Stimulated activated CD4-positive, alpha-beta T cell treated with anti-CD3 and anti-CD28 coated beads, Interleukin-12 subunit alpha, Interleukin-12 subunit beta, amount 100 ng/mL, for 24 hours (primary cell): Measurements from ENCODE around the gene MRAP.
"Not testable (repeated sequence)": the region's sequence is repeated elsewhere in the genome, so short reads cannot be mapped to it uniquely, and the experiment has no call there.

Experiments
- DNase-seq, 2 experiments: peaks; one replicate each; pipeline ENCODE4 v3.0.0-alpha.2; 2020; ENCODE audit warnings: low read depth in 2 of 2

MRAP gene

DNA sequence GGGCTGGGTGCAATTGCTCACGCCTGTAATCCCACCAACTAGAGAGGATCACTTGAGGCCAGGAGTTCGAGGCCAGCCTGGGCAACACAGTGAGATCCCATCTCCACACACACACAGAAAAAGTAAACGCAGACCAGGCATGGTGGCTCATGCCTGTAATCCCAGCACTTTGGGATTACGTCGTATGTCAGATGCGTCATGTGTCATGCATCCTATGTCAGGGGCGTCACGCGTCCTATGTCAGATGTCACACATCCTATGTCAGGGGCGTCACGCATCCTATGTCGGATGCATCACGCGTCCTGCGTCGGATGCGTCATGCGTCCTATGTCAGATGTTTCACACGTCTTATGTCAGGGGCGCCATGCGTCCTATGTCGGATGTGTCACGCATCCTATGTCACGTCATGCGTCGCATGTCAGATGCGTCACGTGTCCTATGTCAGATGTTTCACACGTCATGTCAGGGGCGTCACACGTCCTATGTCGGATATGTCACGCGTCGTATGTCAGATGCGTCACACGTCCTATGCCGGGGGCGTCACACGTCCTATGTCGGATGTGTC is 1.5 kb downstream of the MRAP start:
- no peak for DNase-seq

DNA sequence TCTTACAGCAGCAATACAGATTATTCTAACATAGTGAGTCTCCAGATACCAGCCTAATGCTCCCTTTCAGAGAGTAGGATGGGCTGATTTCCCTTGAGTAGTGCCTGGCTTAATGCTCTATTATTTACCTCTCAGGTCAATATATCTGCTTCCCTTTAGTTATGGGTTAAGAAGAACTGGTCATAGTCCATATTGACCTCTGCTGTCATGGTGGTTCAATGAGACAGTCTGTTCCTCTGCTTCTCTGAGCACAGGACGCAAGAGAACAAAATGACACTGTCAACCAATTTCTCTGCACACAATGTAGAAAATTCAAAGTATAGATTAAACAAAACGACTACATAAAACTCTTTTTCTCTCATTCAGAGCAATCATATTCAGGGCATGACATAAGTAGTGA is 2.9 kb downstream of the MRAP start:
- DNase-seq = no peak

DNA sequence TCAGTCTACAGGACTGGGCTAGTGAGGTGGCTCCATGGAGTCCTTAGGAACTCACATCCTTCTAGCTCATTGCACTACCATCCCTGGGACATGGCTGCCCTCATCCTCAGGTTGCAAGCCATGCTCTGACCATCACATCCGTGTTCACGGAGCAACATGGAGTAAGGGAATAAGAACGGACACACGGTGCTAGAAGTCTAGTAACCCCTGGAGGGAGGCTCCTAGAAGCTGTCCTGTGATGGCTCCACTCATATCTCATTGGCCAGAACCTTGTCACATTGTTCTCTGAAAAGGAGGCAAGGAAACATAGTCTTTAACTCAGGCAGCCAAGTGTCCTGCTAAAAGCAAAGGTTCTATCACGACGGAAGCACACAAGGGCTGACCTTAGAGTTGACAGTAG is 3.9 kb downstream of the MRAP start:
- DNase-seq = no peak

DNA sequence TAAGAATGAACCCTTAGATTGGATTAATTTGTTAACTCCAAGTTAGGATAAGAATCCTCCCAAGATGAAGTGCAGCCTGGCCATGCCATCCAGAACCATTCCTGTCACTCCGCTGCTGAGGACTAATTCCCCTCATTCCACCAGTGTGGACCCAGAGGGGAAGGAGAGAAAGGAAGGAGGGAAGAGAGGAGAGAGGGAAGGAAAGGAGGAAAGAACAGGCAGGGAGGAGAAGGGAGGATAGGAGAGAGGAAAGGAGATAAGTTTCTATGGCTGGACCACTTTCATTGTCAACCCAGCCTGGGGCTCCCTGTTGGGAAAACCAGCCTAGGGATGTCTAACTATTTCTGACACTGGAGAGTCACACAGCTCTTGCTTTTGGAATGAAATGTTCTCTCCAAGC is 4.7 kb downstream of the MRAP start:
- DNase-seq = no peak

DNA sequence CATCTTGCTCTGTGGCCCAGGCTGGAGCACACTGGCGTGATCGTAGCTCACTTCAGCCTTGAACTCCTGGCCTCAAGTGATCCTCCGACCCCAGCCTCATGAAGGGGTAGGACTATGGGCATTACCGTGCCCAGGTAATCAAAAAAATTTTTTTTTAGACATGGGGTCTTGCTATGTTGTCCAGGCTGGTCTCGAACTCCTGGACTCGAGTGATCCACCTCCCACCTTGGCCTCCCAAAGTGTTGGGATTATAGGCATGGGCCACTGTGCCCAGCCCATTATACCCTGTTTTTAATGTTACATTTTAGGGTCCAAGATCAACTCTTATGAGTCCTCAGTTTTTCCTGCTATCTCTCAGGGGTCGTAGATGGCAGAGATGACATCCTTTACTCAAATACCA is 6.3 kb downstream of the MRAP start:
- no peak for DNase-seq

DNA sequence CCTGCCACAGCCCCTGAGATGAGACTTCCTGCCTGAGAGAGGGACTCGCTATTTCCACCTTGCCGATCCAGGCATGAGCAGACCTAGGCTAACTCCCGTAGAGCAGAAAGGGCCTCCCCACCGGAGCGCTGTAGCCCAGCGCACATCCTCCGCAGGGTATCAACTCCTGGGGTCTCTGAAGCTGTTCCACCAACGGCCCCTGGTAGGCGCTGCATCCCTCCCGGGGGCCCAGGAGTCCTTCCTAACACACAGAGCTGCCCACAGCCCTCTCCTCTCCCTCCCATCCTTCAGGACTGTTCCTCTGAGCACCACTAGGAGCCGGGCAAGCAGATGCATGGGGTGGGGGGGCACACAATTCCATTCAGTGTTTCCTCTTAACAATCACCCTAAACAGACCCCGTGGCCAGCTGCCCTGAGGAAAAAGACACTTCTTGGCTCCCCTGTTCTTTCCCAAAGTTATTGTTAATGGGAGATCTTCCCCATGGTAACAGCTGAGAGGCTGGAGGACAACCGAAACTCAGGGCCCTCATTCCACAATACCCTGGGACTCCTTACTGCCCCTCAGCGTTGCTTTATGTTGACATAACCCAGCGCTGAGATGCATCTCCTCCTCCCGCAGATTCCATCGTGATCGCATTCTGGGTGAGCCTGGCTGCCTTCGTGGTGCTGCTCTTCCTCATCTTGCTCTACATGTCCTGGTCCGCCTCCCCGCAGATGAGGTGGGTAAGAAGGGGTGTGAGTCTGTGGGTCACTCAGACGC is 7.5 kb downstream of the MRAP start:
- no peak for DNase-seq

DNA sequence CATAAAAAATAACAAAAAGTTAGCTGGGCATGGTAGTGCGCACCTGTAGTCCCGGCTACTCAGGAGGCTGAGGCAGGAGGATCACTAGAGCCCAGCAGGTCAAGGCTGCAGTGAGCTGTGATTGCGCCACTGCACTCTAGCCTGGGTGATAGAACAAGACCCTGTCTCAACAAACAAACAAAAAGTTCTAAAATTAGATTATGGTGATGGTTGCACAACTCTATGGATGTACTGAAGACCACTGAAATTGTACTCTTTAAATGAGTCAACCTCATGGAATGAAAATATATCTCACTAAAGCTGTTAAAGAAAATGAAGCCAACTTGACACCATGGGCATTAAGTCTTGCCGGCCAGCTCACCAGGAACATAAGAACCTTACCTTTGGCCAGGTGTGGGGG is 9.1 kb downstream of the MRAP start:
- no peak for DNase-seq

DNA sequence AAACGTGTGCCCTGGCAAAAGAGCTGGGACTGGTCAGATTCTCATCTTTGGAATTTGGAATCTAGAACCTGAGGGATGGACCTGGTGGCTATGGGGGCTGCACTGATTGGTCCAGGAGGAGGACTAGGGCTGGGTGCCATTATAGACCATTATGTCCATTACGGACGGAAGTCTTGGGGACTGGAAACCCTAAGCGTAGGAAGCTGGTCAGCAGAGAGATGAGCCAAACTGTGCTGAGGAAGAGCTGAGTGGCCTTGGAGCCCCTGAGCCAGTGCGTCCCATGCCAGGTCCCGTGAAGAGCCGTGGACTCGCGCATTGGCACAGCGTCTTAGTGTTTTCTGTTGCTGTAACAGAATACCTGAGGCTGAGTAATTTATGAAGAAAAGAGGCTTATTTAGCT is 10.0 kb downstream of the MRAP start:
- no peak for DNase-seq

DNA sequence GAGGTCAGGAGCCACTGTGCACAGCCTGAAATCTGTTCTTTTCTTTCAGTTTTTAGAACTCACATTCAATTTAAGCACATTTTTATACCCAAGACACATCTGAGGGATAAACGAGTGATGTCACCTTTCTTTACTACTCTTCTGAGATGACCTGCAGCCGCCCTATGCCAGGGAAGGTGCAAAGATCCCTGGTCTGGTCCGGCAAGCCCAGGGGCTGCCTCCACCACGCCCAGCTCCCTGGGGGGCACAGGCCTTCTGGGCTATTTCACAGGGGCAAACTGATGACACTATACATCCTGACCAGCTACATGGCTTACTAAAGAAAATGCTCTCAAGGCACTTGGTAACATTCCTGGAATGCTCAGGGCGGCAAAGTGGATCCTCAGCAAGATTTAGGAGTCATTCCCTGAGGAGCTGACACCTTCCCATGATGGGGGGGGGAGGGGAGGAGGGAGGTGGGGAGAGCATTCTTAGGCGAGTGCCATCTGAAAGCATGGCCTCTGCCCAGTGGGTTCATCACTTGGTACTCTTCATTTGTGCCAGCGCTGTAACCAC is 11.3 kb downstream of the MRAP start:
- no peak for DNase-seq

DNA sequence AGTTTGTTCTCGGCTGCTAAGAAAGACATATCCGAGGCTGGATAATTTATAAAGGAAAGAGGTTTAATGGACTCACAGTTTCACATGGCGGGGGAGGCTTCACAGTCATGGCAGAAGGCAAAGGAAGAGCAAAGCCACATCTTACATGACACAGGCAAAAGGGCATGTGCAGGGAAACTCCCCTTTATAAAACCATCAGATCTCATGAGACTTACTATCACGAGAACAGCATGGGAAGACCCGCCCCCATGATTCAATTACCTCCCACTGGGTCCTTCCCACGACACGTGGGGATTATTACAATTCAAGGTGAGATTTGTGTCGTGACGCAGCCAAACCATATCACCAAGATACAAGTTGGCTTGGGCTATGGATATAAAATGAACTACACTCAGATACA is 12.3 kb downstream of the MRAP start:
- not testable (repeated sequence) for DNase-seq

DNA sequence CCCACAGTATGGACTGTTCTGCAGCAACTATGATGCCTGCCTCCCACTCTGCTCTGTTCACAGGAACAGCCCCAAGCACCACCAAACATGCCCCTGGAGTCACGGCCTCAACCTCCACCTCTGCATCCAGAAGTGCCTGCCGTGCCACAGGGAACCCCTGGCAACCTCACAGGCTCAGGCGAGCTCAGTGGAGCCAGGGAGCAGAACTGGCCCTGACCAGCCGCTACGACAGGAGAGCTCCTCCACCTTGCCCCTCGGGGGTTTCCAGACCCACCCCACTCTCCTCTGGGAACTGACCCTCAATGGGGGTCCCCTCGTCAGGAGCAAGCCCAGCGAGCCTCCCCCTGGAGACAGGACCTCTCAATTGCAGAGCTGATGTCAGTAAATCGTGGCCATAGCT is 13.0 kb downstream of the MRAP start:
- DNase-seq = no peak

DNA sequence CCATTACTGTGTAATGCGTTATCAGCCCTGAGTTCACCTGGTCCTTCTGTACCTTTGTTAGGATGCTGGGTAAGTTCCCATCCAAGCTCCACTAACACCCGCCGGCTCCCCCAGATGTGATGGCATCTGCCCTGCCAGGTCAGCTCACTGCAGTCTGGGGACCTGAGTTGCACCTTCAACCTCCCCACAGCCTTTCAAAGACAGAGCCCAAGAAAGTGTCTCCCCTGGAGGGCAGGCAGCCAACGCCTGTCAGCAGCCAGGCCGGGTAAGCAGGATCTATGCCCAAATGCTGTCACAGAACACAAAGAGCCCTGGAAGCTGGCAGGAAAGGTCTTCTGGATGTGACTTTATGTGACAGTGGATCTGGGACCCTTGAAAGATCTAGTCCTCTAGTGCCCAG is 13.7 kb downstream of the MRAP start:
- DNase-seq = no peak

DNA sequence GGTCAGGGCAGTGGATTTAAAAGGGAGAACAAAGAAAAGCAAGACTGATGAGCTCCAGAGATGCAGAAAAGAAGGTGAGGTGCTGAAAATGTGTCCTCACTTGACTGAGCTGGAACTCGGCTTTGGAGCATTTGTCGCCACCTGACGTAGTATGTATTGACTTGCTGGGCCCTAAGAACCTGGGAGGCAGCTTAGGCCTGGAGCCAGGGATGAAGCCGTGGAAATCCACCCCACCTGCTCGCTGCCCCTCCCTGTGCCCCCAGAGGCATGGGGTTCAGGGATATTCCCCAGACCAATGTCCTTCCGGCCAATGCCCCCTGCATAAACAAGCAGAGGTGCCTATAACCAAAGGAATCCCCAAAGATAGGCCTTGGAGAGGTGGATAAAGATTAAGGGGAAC is 14.3 kb downstream of the MRAP start:
- no peak for DNase-seq

DNA sequence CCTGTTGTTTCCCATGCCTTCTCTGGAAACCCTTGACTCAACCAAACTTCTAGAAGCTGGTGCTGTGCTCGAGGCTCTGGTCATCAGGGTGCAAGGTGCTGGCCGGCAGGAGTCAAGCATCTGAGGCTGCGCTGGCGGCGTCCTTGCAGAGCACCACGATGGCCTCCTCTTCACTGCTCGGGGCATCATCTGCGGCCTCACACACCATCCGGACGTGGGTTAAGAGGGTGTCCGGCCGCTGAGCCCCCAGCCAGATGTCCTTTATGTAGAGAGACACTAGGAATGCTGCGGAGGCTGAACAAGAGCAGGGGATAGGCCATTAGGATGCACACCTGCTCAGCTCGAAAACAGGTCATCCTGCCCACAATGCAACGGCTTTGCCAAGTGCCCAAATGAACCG is 16.2 kb downstream of the MRAP start:
- no peak for DNase-seq

DNA sequence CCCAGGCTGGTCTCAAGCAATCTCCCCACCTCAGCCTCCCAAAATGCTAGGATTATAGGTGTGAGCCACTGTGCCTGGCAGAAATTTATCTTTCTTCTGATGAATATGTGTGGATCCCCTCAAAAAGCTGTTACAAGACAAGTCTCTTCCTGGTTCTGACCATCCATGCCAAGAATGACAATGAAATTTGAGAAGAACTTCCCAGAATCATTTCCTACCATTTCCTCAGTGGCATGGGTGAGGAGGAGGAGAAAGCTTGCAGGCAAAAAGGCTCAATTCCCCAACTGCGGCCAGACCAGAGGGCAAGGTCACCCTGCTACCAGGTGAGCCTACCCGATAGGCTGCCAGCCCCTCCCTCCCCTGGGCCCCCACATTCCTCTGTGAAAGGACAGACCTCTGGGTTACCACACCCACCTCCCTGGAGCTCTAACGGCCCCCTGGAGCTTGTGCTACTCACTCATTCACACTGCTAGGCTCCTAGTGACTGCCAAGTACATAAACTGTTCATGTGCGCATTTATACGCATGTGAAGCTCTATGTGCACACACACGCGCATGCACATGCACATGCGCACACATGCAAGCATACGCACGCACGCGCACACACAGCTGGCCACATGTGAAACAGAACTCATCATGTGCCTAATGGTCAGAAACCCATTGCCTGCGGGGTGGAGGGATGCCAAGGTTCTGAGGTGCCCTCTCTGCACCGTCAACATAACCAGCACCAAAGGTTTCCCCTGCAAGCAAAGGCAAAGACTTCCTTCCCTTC is 17.0 kb downstream of the MRAP start:
- DNase-seq = no peak

DNA sequence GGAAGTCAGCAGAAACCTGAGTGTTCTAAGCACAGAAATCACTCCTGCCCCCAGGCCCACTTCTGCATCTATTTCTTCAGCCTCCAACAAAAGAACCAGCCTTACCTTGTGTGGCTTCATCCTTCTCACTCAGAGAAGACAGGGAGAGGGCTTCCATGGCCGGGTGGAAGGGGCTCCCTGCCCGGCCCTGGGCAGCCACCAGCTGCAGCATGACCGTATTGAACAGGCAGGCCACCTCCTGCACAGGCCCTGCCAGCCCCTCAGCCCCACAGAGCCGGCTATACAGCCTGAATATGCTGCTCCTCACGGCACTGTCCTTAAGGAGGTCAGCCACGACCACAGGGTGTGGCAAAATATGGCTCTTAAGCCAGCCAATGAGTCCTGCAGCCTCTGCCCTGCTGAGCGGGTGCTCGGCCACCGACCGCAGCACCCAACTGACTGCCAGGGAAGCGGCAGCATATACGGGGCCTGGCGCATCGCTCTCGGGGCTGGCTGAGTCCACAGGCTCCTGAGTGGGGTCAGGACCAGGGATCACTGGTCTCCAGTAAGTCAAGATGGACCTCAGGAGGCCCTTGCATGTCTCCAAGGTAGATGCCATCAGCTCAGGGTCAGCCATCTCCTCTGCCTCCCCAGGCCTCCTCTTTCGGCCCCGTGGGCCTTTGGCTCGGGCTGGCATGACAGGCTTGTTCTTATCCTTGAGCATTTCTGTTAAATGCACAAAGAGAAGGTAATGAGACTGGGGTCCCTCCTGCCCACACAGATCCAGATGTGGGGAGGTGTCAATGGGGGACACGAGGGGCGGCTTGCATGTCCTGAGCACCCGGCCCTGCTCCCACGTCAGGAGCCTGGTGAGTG is 17.9 kb downstream of the MRAP start:
- no peak for DNase-seq

DNA sequence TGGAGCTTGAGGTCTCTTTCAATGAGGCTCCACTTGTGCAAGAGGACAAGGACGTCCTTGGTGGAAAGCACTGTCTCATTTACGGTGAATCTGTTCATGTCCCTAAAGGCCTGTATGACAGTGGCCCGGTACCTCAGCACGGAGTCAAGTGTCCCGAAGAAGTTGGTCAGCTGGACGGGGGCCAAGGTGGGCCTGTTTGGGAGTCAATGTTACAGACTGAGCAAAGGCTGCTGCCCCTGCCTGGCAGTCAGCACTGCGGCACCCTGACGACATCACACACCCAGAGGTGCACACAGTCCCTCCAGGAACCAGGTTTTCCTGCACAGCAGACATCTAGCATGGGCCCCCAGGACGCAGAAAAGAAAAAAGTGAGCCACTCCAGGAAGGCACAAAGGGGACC is 19.1 kb downstream of the MRAP start:
- no peak for DNase-seq

DNA sequence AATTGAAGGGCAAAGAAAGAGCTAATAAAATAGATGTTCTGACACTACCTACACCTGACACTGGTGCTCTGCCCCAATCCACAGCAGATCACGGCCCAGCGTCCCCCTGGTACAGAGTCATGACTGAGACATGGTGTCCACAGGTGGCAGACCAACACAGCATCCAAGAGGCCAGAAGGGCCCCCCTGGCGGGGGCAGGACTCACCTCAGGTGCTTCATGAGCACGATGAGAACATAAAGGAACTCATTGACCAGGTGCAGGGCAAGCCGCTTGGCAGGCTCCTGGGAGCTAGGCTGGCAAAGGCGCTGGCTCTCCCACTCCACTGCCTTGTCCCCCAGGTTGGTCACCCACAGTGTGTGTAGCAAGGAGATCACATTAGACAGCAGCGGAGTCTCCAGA is 20.4 kb downstream of the MRAP start:
- DNase-seq = no peak

DNA sequence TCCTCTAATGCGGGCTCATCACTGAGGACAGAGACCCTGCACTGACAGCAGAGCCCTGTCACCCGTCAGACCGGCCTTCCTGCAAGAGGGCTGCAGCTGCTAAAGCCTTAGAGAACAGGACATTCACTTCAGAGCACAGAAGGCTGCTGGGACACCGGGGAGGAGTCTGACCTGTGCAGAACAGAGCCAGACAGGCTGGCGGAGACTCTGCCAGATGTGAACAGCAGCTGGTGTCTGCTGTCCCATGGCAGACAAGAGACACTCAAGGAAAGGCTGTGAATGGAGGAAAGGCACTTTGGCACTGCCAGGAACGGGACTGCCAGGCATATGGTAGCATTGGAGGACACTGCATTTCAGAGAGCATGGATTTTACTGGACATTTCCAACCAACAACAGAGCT is 21.4 kb downstream of the MRAP start:
- DNase-seq = no peak

DNA sequence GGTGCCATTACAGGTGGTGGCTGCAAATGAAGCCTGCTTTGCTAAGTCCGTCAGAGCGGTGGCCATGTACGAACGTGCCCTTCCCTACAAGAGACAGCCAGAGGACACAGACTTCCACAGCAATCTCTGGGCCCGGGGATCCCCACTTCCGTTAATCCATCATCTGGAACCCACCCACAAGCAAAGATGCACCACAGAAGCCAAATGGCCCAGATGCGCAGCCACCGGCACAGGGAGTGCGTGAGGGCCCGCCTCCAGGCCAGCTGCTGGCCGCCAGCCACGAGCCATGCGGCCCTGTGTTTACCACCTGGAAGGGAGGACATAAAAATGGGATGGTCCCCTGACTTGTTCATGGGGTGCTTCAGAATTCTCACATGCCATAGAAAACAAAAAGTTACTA is 22.1 kb downstream of the MRAP start:
- DNase-seq = no peak

DNA sequence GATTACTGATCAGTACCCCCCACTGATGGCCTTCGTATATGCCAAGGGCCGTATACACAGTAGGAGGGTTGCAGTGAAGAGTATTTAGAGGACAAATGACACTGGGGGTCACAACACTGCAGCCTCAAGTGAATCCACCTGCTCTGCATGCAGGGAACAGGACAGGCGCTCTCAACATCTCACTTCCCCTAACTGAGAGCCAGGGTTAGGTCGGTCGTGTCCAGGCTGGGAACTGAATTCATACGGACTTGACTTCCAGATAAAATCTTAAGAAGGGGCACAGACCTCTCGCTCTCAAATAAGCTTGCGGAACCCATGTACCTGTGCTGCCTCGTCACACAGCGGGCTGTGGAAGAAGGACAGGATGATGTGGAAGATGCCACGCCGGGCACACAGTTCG is 22.8 kb downstream of the MRAP start:
- DNase-seq = no peak

DNA sequence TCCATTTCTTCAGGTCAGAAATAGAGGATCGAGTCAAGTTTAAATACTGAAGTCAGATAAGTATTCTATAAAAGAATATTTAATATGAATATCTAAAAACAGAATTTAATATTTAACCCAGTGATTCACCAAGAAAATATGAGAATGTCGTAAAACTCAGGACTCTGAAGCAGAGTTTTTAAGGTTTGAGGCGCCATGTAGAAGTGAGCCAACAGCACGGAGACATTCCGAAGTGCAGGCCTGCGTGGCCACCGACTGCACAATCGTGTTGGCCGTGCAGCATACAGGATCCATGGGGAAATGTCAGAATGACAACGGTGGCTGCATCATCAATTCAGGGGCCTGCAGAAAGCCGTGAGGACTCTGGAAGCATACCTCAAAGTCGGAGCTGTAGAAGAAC is 23.4 kb downstream of the MRAP start:
- no peak for DNase-seq
